Head of caudate nucleus (tissue), 42 donors: ENCODE data around the gene PLBD1.
A peak's percentile ranks its signal among the peaks of the same experiment; 100 is the strongest.

Source experiments
- DNase-seq, 42 donors: peaks; one replicate each; pipeline versions ENCODE4 v3.0.0 to v3.0.0-alpha.2; 2020 to 2021; ENCODE audit warnings: mixed read lengths in 7 of 42
- intact Hi-C: fragments of 100-400 bp; cut with DNase I; formaldehyde crosslinking; loops from one replicate; pipeline ENCODE4 v1.15.0; 2022

PLBD1 gene

GRCh38 chr12:14567351-14568162 lies at the start of gene PLBD1:
Gene PLBD1, minus strand, starts transcription at chr12:14567883. Its CDS starts 187 bp downstream, at chr12:14567696.
- intact Hi-C loops: no loop called here
- DNase-seq: peak; percentile 8 to 76 (median 51)

DNA sequence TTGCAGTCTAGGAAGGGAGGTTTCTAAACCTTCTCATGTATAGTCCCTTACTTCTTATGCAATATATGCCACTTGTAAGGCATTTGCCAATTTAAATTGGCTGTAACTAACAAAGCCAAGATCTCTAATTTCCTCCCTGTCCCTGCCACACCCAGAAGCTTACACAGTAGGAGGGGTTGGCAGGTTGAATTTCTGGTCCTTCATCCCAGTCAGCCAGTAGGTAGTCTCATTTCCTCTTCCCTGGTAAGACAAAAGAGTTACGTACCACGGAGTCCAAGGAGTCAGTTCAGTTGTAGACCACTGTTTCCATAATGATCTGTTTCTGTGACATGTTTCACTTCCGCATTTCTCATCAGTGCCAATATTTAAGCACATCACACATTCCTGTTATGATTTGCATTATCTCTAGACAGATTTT lies 47.0 kb upstream of the PLBD1 start:
- intact Hi-C loops: loop anchor here (10.0 kb wide), 1 partner anchor 380 kb away; no protein-coding TSS in a partner anchor

GRCh38 chr12:14613718-14614117 lies 46.0 kb upstream of the PLBD1 start:
- DNase-seq: peak in 1 of 42 donors; percentile 5
- intact Hi-C loops: loop anchor here (10.0 kb wide), 1 partner anchor 379 kb away; no protein-coding TSS in a partner anchor

More for the DNA sequence above, 47.0 kb upstream of the PLBD1 start:
- DNase-seq: no peak

DNA sequence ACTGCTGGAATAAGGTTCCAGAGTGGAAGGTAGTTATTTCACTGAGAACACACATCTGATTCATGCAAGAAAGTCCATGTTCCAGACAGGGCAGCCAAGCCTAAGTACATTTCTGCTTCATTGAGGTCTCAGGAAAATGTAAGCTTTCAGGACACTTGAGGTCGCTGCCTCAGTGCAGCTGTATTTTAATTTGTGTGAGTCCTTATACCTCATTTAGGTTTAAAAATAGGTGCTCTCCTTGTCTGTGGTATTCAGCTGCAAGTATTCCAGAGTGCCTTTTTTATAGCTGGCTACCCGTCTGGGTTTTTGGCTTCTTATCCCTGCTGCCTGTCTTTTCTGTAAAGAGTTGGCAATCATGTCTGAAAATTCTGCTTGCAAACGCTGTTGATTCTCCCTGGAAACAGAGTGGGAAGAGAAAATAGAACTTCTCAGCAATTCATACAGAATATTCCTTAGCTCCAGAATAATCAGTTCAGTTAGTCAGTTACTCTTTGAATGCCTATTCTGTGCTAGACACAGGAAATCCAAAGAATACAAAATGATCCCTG lies 45.3 kb upstream of the PLBD1 start:
- DNase-seq: peak in 4 of 42 donors; percentile 8 to 18 (median 14)
- intact Hi-C loops: loop anchor here (10.0 kb wide), 1 partner anchor 378 kb away; no protein-coding TSS in a partner anchor

GRCh38 chr12:14612250-14612649 lies 44.6 kb upstream of the PLBD1 start:
- intact Hi-C loops: loop anchor here (10.0 kb wide), 1 partner anchor 377 kb away; no protein-coding TSS in a partner anchor
- DNase-seq: no peak

GRCh38 chr12:14611640-14612203 lies 44.0 kb upstream of the PLBD1 start:
- intact Hi-C loops: loop anchor here (10.0 kb wide), 1 partner anchor 377 kb away; no protein-coding TSS in a partner anchor
- no peak for DNase-seq

- no peak for DNase-seq
- intact Hi-C loops: no loop called here
These were observed 39.9 kb upstream of the PLBD1 start for GRCh38 chr12:14607568-14607967.

DNA sequence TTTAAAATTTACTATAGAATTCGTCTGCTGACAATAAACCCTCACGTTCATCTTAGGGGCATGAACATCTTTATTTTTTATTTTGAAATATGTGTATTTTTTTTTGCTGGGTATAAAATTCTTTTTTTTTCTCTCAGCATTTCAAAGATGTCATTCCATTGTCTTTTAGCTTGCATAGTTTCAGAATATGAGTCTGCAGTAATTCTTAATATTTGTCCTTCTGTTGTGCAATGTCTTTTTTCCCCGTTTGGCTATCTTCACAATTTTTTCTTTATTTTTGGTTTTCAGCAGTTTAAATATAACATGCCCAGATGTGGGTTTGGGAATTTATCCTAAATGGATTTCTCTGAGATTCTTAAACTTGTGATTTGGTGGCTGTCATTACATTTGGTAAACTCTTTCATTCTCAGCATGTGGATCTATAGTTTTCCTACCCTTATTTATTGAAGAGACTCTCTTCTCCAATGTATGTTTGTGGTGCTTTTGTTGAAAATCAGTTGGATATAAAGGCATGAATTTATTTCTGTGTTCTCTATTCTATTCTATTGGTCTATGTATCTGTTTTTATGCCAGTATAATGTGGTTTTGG lies 37.8 kb upstream of the PLBD1 start:
- DNase-seq: no peak
- intact Hi-C loops: no loop called here

GRCh38 chr12:14601692-14602478 lies 34.2 kb upstream of the PLBD1 start:
- no peak for DNase-seq
- intact Hi-C loops: no loop called here

DNA sequence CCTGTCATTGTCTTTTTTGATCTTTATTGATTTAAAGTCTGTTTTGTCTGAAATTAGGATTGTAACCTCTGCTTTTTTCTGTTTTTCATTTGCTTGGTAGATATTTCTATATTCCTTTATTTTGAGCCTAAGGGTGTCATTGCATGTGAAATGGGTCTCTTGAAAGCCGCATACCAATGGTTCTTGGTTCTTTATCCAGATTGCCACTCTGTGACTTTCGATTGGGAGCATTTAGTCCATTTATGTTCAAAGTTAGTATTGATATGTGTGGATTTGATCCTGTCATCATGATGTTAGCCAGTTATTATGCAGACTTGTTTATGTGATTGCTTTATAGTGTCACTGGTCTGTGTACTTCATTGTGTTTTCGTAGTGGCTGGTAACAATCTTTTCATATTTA lies 29.8 kb upstream of the PLBD1 start:
- no peak for DNase-seq
- intact Hi-C loops: no loop called here

- no peak for DNase-seq
- intact Hi-C loops: no loop called here
These were observed 24.0 kb upstream of the PLBD1 start for GRCh38 chr12:14591719-14592118.

- DNase-seq: no peak
- intact Hi-C loops: no loop called here
These were observed 21.7 kb upstream of the PLBD1 start for GRCh38 chr12:14589169-14590004.

- intact Hi-C loops: no loop called here
- DNase-seq: no peak
These were observed 20.9 kb upstream of the PLBD1 start for GRCh38 chr12:14588571-14588970.

GRCh38 chr12:14578646-14579045 lies 11.0 kb upstream of the PLBD1 start:
- intact Hi-C loops: no loop called here
- no peak for DNase-seq

GRCh38 chr12:14577344-14577743 lies 9.7 kb upstream of the PLBD1 start:
- intact Hi-C loops: no loop called here
- DNase-seq: no peak

DNA sequence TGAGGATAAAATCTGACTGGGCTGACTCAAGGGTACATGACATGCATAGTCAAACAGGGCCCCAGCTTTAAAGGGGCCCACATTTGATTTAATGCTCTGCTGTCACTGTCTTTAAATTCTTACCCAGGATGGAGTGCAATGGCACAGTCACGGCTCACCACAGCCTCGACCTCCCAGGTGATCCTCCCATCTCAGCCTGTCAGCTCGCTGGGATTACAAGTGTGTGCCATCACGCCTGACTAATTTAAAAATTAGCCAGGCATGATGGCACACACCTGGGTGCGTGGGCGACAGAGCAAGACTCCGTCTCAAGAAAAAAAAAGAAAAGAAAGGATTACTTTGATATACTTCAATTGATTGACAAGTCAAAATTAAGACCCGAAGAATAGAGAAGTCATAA lies 9.2 kb upstream of the PLBD1 start:
- intact Hi-C loops: no loop called here
- no peak for DNase-seq

DNA sequence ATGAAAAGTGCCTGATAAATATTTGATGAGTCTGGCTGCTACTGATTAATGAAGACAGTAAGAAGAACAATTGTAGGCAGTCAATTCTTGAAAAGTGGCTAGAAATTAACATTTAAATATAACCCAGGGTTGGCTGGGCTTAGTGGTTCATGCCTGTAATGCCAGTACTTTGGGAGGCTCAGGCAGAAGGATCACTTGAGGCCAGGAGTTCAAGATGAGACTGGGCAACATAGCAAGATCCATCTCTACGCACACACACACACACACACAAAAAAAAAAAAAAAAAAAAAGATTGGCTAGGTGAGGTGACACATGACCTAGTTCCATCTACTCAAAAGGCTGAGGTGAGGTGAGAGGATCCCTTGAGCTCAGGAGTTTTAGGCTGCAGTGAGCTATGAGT lies 7.9 kb upstream of the PLBD1 start:
- intact Hi-C loops: no loop called here
- no peak for DNase-seq

DNA sequence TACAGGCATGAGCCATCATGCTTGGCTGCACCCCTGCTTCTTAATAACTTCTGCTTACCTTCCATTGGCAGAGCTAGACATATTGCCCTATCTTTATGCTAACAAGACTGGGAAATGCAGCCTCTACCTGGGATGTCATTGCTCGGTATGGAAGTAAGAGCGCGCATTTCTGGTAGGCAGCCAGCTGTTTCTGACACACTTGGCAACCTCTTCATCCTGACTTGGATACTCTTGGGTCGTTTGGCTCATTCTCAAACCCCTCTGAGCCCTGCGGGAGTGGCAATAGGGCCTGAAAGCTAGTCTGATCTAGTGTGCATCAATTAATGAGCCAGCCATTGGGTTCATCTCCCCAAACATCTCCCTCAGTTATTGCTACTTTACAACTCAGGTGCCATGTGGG lies 5.4 kb upstream of the PLBD1 start:
- no peak for DNase-seq
- intact Hi-C loops: no loop called here
